Natural killer cell (primary cell): ENCODE measurements around the gene TEC. TPM values are rescaled to one million over a fixed set of nuclear protein-coding genes. Genes with fewer than 3 reads are reported as not detected.
"Not testable (repeated sequence)": the region's sequence is repeated elsewhere in the genome, so short reads cannot be mapped to it uniquely, and the experiment has no call there.

Experiments
- ATAC-seq, 3 donors: fragments of 150-1000 bp in 2 of 3; fragments of 200-7000 bp in 1 of 3; cut with Tn5 transposase; 1 replicate in 1 of 3; 2 replicates in 2 of 3; pipeline ENCODE4 v1.10.0; 2021; ENCODE audit warnings: mild to moderate bottlenecking in 2 of 3, moderate library complexity in 2 of 3
- DNase-seq, 2 donors: peaks; one replicate each; pipeline versions ENCODE4 v3.0.0 to v3.0.0-alpha.2; 2013 to 2021; ENCODE audit warnings: mixed read lengths in 1 of 2
- H3K27ac ChIP-seq: one replicate; pipeline ENCODE4 v1.5.1; 2013; ENCODE audit warnings: mild to moderate bottlenecking, low read length
- H3K27me3 ChIP-seq: one replicate; pipeline ENCODE4 v1.6.1; 2013; ENCODE audit warnings: low read length; ENCODE audit not compliant: control insufficient read depth, insufficient read depth
- H3K36me3 ChIP-seq: one replicate; pipeline ENCODE4 v1.6.1; 2013; ENCODE audit warnings: low read length; ENCODE audit not compliant: control insufficient read depth, insufficient read depth
- H3K4me1 ChIP-seq: one replicate; pipeline ENCODE4 v1.6.1; 2013; ENCODE audit warnings: low read length; ENCODE audit not compliant: control insufficient read depth, insufficient read depth
- H3K4me3 ChIP-seq: one replicate; pipeline ENCODE4 v1.5.1; 2013; ENCODE audit warnings: low read length
- H3K9me3 ChIP-seq: one replicate; pipeline ENCODE4 v1.6.1; 2013; ENCODE audit warnings: low read length; ENCODE audit not compliant: control insufficient read depth, insufficient read depth
- H3K27ac Mint-ChIP-seq, 2 donors: one replicate each; pipeline ENCODE4 v1.8.0; 2022; ENCODE audit warnings: mild to moderate bottlenecking in 2 of 2, mixed read lengths in 2 of 2, moderate library complexity in 1 of 2
- H3K27me3 Mint-ChIP-seq, 2 donors: one replicate each; pipeline ENCODE4 v1.8.0; 2022; ENCODE audit warnings: low read depth in 2 of 2, mixed read lengths in 2 of 2
- H3K36me3 Mint-ChIP-seq: one replicate; pipeline ENCODE4 v1.8.0; 2022; ENCODE audit warnings: mixed read lengths
- H3K4me1 Mint-ChIP-seq, 2 donors: one replicate each; pipeline ENCODE4 v1.8.0; 2022; ENCODE audit warnings: mixed read lengths in 2 of 2
- H3K4me3 Mint-ChIP-seq: one replicate; pipeline ENCODE4 v1.8.0; 2022; ENCODE audit warnings: mild to moderate bottlenecking, moderate library complexity, mixed read lengths
- H3K9me3 Mint-ChIP-seq, 2 donors: one replicate each; pipeline ENCODE4 v1.8.0; 2022; ENCODE audit warnings: mixed read lengths in 2 of 2
- CTCF ChIP-seq: fragments of 200-600 bp; IDR thresholded peaks from one replicate; pipeline ENCODE4 v1.8.0; 2022; ENCODE audit warnings: antibody characterized with exemption
- WGBS: methylation state at CpG from one replicate; pipeline ENCODE4 v1.1.7; 2013; ENCODE audit warnings: missing lambda C conversion rate; ENCODE audit not compliant: insufficient coverage; 5-methylcytosine and 5-hydroxymethylcytosine counted together
- intact Hi-C: fragments of 100-400 bp; cut with micrococcal nuclease; formaldehyde crosslinking; loops from one replicate; pipeline ENCODE4 v1.14.2; 2022
- total RNA-seq, 4 donors: library from RNA; stranded (reverse); fragments of 120-200 nt in 1 of 4; gene quantifications; one replicate each; pipeline versions ENCODE4 v1.2.3 to v1.2.4, GENCODE V29; 2013 to 2022

TEC gene
- total RNA-seq, 3 donors from 2014 or later (not counting 1 experiment from before 2014, with no cell fraction given), result 4.0 to 7.4 (median 4.7) TPM

DNA sequence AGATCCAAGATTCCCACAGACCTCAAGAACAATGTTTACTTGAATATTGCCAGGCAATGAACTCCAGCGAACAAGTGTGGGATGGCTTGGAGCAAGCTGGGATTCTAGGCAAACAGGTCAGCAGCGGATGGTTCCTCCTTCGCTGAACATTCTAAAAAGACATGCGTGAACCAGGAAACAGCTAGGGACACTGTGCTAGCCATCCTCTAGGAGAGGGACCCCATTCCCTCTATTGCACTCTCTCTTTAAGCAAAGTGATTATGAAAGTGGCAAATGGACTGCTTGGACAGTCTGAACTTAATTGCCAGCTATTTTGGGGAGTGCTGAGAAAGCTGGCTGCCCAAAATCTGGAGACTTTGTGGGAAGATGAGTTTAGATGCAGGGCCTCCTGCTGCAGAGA is 29.9 kb upstream of the TEC start:
- Histone ChIP-seq H3K9me3 (no peaks in the 10 kb centered on the region), H3K27ac (no peak overlapping the region), H3K36me3 (no peaks in the 10 kb centered on the region), H3K4me1 (peaks cover 4% of the 10 kb centered on the region), H3K27me3 (no peaks in the 10 kb centered on the region), H3K4me3 (no peak overlapping the region)
- H3K27ac Mint-ChIP-seq, result no peak overlapping the region
- no peak for DNase-seq
- peaks cover 13 to 15% of the 10 kb centered on the region in 2 donors for H3K4me1 Mint-ChIP-seq
- H3K36me3 Mint-ChIP-seq, result no peaks in the 10 kb centered on the region
- H3K4me3 Mint-ChIP-seq, result no peak overlapping the region
- no peak for ATAC-seq
- H3K9me3 Mint-ChIP-seq, result no peaks in the 10 kb centered on the region
- peaks cover 6 to 8% of the 10 kb centered on the region in 2 donors for H3K27me3 Mint-ChIP-seq
- TF ChIP-seq CTCF, result no peak
- 91% methylated on average over 4 of the region's 4 CpGs for WGBS
- intact Hi-C loops, result no loop called here

DNA sequence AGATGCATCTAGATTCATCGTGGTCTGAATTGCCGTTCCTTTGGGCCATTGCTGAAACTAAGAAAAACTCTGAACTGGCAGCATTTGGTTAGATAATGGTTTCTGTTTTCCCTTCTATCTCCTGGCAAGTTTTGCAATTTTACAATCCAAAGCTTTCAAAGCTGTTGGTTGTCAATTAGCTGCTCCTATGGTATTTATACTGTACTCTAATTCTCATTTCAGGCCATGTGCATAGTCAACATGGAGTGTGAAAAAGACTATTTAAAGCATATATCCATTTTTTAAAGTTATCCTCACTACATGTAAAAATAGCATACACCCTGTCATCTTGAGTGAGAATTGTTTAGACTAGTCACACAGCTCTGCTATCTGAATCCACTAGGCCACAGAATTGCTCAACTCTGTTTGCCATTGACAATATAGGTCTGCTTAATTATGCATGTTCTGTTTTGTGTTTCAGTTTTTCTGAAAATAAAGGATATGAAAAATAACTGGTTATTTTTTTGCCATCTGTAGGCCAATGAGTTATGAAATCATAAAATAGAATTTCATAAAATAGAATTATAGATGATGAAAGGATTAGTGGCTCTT is 27.7 kb upstream of the TEC start:
- TF ChIP-seq CTCF, result no peak
- no peaks in the 10 kb centered on the region for H3K9me3 ChIP-seq
- no peak for DNase-seq
- 86% methylated on average over 2 of the region's 2 CpGs for WGBS
- peaks cover 13 to 15% of the 10 kb centered on the region in 2 donors for H3K4me1 Mint-ChIP-seq
- no peaks in the 10 kb centered on the region for H3K27me3 ChIP-seq
- intact Hi-C loops, result no loop called here
- peaks cover 4 to 6% of the 10 kb centered on the region in 2 donors for H3K27me3 Mint-ChIP-seq
- H3K27ac ChIP-seq, result no peak overlapping the region
- peak overlapping the region in 1 of 2 donors; percentile 61 for H3K27ac Mint-ChIP-seq
- H3K36me3 ChIP-seq, result no peaks in the 10 kb centered on the region
- H3K36me3 Mint-ChIP-seq, result no peaks in the 10 kb centered on the region
- no peaks in the 10 kb centered on the region for H3K9me3 Mint-ChIP-seq
- no peak overlapping the region for H3K4me3 ChIP-seq
- no peak overlapping the region for H3K4me3 Mint-ChIP-seq
- peaks cover 4% of the 10 kb centered on the region for H3K4me1 ChIP-seq
- ATAC-seq, result no peak

DNA sequence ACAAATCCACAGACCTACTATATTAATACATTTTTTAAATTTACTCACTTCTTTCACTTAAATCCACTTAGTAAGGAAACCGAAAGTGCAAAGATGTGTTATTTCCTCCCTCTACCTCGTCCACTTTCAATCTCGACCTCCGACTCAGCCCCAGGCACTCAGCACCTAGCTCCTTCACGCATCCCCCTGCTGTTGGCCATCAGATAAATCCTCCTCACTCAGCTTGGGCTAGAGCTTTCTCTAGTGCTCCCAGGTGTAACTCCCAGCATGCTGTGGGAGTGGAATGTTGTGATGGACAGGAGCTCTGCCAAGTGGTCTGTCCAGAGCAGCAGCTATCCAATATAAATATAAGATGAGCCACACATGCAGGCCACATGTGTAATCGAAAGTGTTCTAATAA is 26.7 kb upstream of the TEC start:
- DNase-seq (peak in 1 of 2 donors; percentile 25), ATAC-seq (peak; percentile 88 to 96 (median 90))
- no peak for TF ChIP-seq CTCF
- Mint-ChIP-seq H3K27me3 (no peaks in the 10 kb centered on the region), H3K27ac (peak overlapping the region; percentile 67 to 79), H3K4me3 (peak overlapping the region; percentile 73), H3K4me1 (peaks cover 13 to 15% of the 10 kb centered on the region in 2 donors), H3K9me3 (no peaks in the 10 kb centered on the region), H3K36me3 (no peaks in the 10 kb centered on the region)
- WGBS, result 31% methylated on average over 5 of the region's 6 CpGs
- no peaks in the 10 kb centered on the region for H3K9me3 ChIP-seq
- peaks cover 4% of the 10 kb centered on the region for H3K4me1 ChIP-seq
- H3K27ac ChIP-seq, result peak overlapping the region; percentile 20
- intact Hi-C loops, result no loop called here
- no peaks in the 10 kb centered on the region for H3K27me3 ChIP-seq
- no peaks in the 10 kb centered on the region for H3K36me3 ChIP-seq
- no peak overlapping the region for H3K4me3 ChIP-seq

DNA sequence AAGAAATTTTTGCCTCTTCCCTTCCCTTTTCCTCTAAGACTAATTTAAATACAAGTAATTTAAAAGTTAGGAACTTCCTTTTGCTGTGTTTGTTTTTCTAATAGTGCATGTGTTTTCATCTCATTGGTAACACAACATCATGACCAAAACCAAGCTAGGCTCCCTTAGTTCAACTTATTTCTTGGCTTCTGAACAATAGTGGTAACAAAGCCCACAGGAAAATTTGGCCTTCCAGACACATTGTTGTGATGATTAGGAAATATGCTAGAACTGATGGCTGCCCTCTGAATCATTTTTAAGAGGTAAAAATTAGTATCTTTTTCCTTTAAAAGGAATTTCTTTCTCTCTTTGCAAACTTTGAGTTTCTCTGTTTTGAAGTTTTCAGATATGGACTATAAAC is 25.5 kb upstream of the TEC start:
- H3K36me3 ChIP-seq, result no peaks in the 10 kb centered on the region
- H3K9me3 ChIP-seq, result no peaks in the 10 kb centered on the region
- Mint-ChIP-seq H3K27ac (peak overlapping the region in 1 of 2 donors; percentile 79), H3K36me3 (no peaks in the 10 kb centered on the region), H3K9me3 (no peaks in the 10 kb centered on the region), H3K4me1 (peaks cover 13 to 15% of the 10 kb centered on the region in 2 donors), H3K27me3 (no peaks in the 10 kb centered on the region), H3K4me3 (no peak overlapping the region)
- peaks cover 4% of the 10 kb centered on the region for H3K4me1 ChIP-seq
- no peaks in the 10 kb centered on the region for H3K27me3 ChIP-seq
- ATAC-seq, result no peak
- no peak overlapping the region for H3K4me3 ChIP-seq
- intact Hi-C loops, result no loop called here
- no peak for DNase-seq
- no peak overlapping the region for H3K27ac ChIP-seq
- TF ChIP-seq CTCF, result no peak

- H3K4me1 Mint-ChIP-seq, result peaks cover 13 to 15% of the 10 kb centered on the region in 2 donors
- DNase-seq, H3K4me3 ChIP-seq, H3K9me3 ChIP-seq, H3K27ac ChIP-seq, H3K4me1 ChIP-seq, H3K27me3 ChIP-seq, ATAC-seq, H3K27ac Mint-ChIP-seq, H3K36me3 Mint-ChIP-seq, H3K27me3 Mint-ChIP-seq, intact Hi-C loops, H3K9me3 Mint-ChIP-seq, H3K4me3 Mint-ChIP-seq, H3K36me3 ChIP-seq: not testable (repeated sequence)
- WGBS, result 94% methylated on average over 36 of the region's 40 CpGs
These were observed 22.7 kb upstream of the TEC start for GRCh38 chr4:48292218-48292790.
